ENCODE data around the gene PON2.

DNA sequence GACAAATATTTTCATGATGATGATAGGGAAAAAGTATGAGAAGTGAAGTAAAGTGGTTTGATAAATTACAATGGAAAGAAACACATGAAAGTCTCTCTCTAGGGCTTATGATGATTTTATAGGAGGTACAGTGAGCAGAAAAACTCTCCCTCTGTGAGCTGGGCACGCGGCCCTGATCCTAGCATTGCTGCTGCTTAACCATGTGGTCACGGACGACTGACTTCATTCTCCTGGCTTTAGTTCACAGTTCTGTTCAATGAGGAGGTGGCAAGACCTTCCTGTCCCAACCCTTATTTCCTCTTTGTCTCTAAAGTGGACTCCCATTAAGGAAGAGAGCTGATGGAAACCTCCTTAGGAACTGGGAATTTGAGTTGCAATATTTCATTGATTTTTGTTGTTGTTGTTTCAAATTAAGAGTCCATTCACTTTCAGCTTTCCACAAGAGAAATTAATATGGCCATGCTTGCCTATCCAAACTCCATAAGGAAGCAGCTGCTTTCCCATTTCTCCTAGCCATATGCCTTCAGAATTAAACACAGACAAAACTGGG, 30.4 kb downstream of the PON2 start:
- TF ChIP-seq NONO (IDR thresholded peaks at IDR 0.05) (no peak), NONO (CRISPR knock-in tag; conservative IDR thresholded peaks at IDR 0.05) (no peak), ZNF496 (CRISPR knock-in tag; IDR thresholded peaks at IDR 0.05; ENCODE audit: insufficient replicate concordance) (no peak), IKZF1 (IDR thresholded peaks at IDR 0.05) (no peak), ZFY (CRISPR knock-in tag; IDR thresholded peaks at IDR 0.05) (no peak), GATAD2A (CRISPR knock-in tag; IDR thresholded peaks at IDR 0.05) (no peak), ZNF768 (CRISPR knock-in tag; IDR thresholded peaks at IDR 0.05) (no peak), EZH2 (conservative IDR thresholded peaks at IDR 0.05; ENCODE audit: low read depth, low read length) (no peak), CTCF (CRISPR knock-in tag; IDR thresholded peaks at IDR 0.05) (no peak), MYC (CRISPR knock-in tag; IDR thresholded peaks at IDR 0.05; ENCODE audit: borderline replicate concordance) (no peak), PCBP2 (optimal IDR thresholded peaks at IDR 0.05; ENCODE audit: low read depth, low read length, poor library complexity, severe bottlenecking) (no peak), NFIB (CRISPR knock-in tag; IDR thresholded peaks at IDR 0.05; ENCODE audit: borderline replicate concordance) (no peak)
- TF ChIP-seq, protein P1, sequence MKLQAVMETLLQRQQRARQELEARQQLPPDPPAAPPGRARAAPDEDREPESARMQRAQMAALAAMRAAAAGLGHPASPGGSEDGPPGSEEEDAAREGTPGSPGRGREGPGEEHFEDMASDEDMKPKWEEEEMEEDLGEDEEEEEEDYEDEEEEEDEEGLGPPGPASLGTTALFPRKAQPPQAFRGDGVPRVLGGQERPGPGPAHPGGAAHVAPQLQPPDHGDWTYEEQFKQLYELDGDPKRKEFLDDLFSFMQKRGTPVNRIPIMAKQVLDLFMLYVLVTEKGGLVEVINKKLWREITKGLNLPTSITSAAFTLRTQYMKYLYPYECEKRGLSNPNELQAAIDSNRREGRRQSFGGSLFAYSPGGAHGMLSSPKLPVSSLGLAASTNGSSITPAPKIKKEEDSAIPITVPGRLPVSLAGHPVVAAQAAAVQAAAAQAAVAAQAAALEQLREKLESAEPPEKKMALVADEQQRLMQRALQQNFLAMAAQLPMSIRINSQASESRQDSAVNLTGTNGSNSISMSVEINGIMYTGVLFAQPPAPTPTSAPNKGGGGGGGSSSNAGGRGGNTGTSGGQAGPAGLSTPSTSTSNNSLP (IDR thresholded peaks at IDR 0.05; ENCODE audit: low read depth, low read length), result no peak

All from HepG2 (cell line).